Spleen (tissue), 11 donors: ENCODE data around the gene VAMP2. TPM values are rescaled to one million over a fixed set of nuclear protein-coding genes. Genes with fewer than 3 reads are reported as not detected.

Source experiments
- DNase-seq: peaks from one replicate; pipeline ENCODE4 v3.0.0-alpha.2; 2020
- H3K27ac ChIP-seq, 8 donors: fragments of 200-600 bp; sonication (generic) in 7 of 8; 1 replicate in 4 of 8; 2 replicates in 4 of 8; pipeline versions ENCODE4 v1.5.0 to v1.8.0; 2016 to 2021; ENCODE audit warnings: inconsistent platforms in 4 of 8, mild to moderate bottlenecking in 4 of 8, moderate library complexity in 1 of 8
- H3K27me3 ChIP-seq, 7 donors: fragments of 200-600 bp; sonication (generic) in 6 of 7; replicated peaks in 1 of 7; 1 replicate in 4 of 7; 2 replicates in 3 of 7; pipeline versions ENCODE4 v1.5.0 to v1.8.0; 2016 to 2021; ENCODE audit warnings: inconsistent platforms in 3 of 7, mild to moderate bottlenecking in 1 of 7
- H3K36me3 ChIP-seq, 6 donors: fragments of 200-600 bp; sonication (generic) in 5 of 6; 1 replicate in 4 of 6; 2 replicates in 2 of 6; pipeline versions ENCODE4 v1.5.0 to v1.8.0; 2016 to 2021; ENCODE audit warnings: inconsistent platforms in 2 of 6
- H3K4me1 ChIP-seq, 6 donors: fragments of 200-600 bp; sonication (generic) in 5 of 6; 1 replicate in 3 of 6; 2 replicates in 3 of 6; pipeline versions ENCODE4 v1.5.0 to v1.8.0; 2016 to 2021; ENCODE audit warnings: inconsistent platforms in 3 of 6
- H3K4me3 ChIP-seq, 8 donors: fragments of 200-600 bp; sonication (generic) in 7 of 8; 1 replicate in 4 of 8; 2 replicates in 4 of 8; pipeline versions ENCODE4 v1.5.0 to v1.8.0; 2016 to 2021; ENCODE audit warnings: inconsistent platforms in 4 of 8, mild to moderate bottlenecking in 4 of 8, moderate library complexity in 2 of 8
- H3K9me3 ChIP-seq, 8 donors: fragments of 200-600 bp; sonication (generic) in 7 of 8; 1 replicate in 4 of 8; 2 replicates in 4 of 8; pipeline versions ENCODE4 v1.5.0 to v1.8.0; 2016 to 2021; ENCODE audit warnings: inconsistent platforms in 4 of 8
- POLR2A ChIP-seq, 3 donors: fragments of 450-650 bp; IDR thresholded peaks; one replicate each; pipeline ENCODE4 v1.5.1; 2017; ENCODE audit warnings: antibody characterized with exemption in 3 of 3, mild to moderate bottlenecking in 1 of 3
- POLR2AphosphoS5 ChIP-seq, 3 donors: sonication (generic); formaldehyde crosslinking; IDR thresholded peaks; one replicate each; pipeline ENCODE4 v1.5.1; 2017; ENCODE audit warnings: antibody characterized with exemption in 3 of 3
- WGBS, 5 donors: extraction: QIAGEN DNeasy Blood & Tissue Kit in 3 of 5; methylation state at CpG; one replicate each; pipeline versions ENCODE4 v1.1.5 to v1.1.7; 2013 to 2018; 5-methylcytosine and 5-hydroxymethylcytosine counted together
- intact Hi-C: fragments of 100-400 bp; cut with DNase I; formaldehyde crosslinking; loops from one replicate; pipeline ENCODE4 v1.15.0; 2023; ENCODE audit warnings: low total_unique reads
- polyA plus RNA-seq, 3 donors: library from polyadenylated mRNA; stranded (reverse); fragments of 200-250 nt; gene quantifications; one replicate each; pipeline ENCODE4 v1.2.1, GENCODE V29; 2013
- total RNA-seq, 7 donors: library from RNA; depleted of rRNA in 3 of 7; stranded (reverse); fragments of >200 nt in 3 of 7; fragmentation: NEBNext Ultra II Directional in 4 of 7; extraction: Animal tissue kit (Norgen Biotek cat#: 25700) in 4 of 7; gene quantifications; one replicate each; pipeline versions ENCODE4 v1.1.0 to v1.2.1, GENCODE V29; 2016 to 2021
- TF ChIP-seq, protein P1 (sequence below), 11 experiments: fragments of 200-600 bp in 7 of 11; fragments of 450-650 bp in 4 of 11; sonication (generic) in 4 of 11; IDR thresholded peaks in 8 of 11; conservative IDR thresholded peaks in 3 of 11; 1 replicate in 7 of 11; 2 replicates in 4 of 11; pipeline versions ENCODE4 v1.4.0 to v1.8.0; 2016 to 2021; ENCODE audit warnings: antibody characterized with exemption in 11 of 11, inconsistent platforms in 4 of 11, mild to moderate bottlenecking in 1 of 11
- donor health status: healthy with polysubstance abuse.
- donor health status: DM: no; HTN: no; CAD: no; lungs with moderate emphysema.
- donor health status: DM: no; HTN: no; CAD: no.
- donor health status: Bipolar disorder and iron deficiency.
- donor health status: healthy.
- donor health status: DM: no; HTN: no; CAD: no.
- donor health status: DM: yes; HTN: yes; CAD: no.

VAMP2 gene
- total and polyA plus RNA-seq, 10 donors: 37.5 to 94.8 (median 54.5) TPM

- WGBS, 5 donors: 62 to 77% (median 66%) methylated on average over 3 to 4 of the region's 4 CpGs
- peak overlapping the region in 7 of 8 donors; percentile 8 to 100 (median 100) for H3K27ac ChIP-seq
- no peak for DNase-seq
Measured at GRCh38 chr17:8160224-8160577, 2.5 kb downstream of the VAMP2 start.

DNA sequence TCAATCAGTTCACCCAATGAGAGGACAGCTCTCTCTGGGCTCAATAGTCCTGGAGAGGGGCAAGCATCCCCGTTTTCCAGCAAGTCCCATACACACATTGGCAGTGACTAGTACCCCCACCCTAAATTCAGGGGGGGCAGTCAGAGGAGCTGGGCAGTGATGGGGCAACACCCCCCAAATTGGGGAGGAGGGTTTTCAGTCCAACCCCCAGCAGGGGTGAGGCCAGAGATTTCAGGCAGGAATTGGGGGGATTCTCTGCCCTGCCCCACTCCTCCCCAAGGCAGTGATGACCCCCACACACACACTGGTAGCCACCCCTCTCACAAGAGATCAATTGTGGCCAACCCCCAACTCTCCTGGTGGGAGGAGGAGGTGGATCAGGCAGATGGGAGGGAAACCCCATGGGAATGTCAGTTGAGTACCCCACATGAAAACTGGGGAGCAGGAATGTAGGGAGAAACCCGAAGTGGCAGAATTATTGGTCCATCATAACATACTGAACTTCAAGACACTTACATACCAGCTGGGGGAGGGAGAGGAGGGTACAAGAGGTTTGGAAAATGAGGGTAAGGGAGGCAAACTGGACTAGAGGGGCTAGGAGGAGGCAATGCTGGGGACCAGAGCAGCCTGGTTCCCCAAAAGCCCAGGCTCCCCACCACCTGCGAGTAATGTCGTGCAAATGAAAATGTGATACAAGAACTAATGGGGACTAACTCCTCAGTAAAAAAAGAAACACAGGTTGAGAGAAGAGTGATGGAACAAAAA lies 3.1 kb downstream of the VAMP2 start:
- Histone ChIP-seq H3K27ac (peak overlapping the region in 7 of 8 donors; percentile 38 to 100 (median 98)), H3K36me3 (peaks cover 0 to 38% (median 23%) of the 10 kb centered on the region in 6 donors), H3K27me3 (no peaks in the 10 kb centered on the region), H3K4me3 (no peak overlapping the region), H3K9me3 (no peaks in the 10 kb centered on the region), H3K4me1 (peaks cover 48 to 87% (median 80%) of the 10 kb centered on the region in 6 donors)
- TF ChIP-seq, protein P1, sequence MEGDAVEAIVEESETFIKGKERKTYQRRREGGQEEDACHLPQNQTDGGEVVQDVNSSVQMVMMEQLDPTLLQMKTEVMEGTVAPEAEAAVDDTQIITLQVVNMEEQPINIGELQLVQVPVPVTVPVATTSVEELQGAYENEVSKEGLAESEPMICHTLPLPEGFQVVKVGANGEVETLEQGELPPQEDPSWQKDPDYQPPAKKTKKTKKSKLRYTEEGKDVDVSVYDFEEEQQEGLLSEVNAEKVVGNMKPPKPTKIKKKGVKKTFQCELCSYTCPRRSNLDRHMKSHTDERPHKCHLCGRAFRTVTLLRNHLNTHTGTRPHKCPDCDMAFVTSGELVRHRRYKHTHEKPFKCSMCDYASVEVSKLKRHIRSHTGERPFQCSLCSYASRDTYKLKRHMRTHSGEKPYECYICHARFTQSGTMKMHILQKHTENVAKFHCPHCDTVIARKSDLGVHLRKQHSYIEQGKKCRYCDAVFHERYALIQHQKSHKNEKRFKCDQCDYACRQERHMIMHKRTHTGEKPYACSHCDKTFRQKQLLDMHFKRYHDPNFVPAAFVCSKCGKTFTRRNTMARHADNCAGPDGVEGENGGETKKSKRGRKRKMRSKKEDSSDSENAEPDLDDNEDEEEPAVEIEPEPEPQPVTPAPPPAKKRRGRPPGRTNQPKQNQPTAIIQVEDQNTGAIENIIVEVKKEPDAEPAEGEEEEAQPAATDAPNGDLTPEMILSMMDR (IDR thresholded peaks at IDR 0.05 in 8 of 11, conservative IDR thresholded peaks at IDR 0.05 in 3 of 11): no peak
- TF ChIP-seq POLR2AphosphoS5 (IDR thresholded peaks at IDR 0.05) (no peak), POLR2A (IDR thresholded peaks at IDR 0.05) (no peak)
- DNase-seq: peak; percentile 55
- WGBS, 5 donors: 74 to 90% (median 79%) methylated on average over 4 of the region's 4 CpGs
- intact Hi-C loops: no loop called here

More at GRCh38 chr17:8160224-8160577, 2.5 kb downstream of the VAMP2 start:
- H3K27me3 ChIP-seq: no peaks in the 10 kb centered on the region
- no peak overlapping the region for H3K4me3 ChIP-seq
- no peak for TF ChIP-seq POLR2A (IDR thresholded peaks at IDR 0.05)
- TF ChIP-seq, protein P1 (IDR thresholded peaks at IDR 0.05 in 8 of 11, conservative IDR thresholded peaks at IDR 0.05 in 3 of 11): no peak
- no peak for TF ChIP-seq POLR2AphosphoS5 (IDR thresholded peaks at IDR 0.05)
- H3K9me3 ChIP-seq: no peaks in the 10 kb centered on the region
- intact Hi-C loops: no loop called here
- H3K4me1 ChIP-seq: peaks cover 43 to 87% (median 80%) of the 10 kb centered on the region in 6 donors
- H3K36me3 ChIP-seq: peaks cover 0 to 38% (median 23%) of the 10 kb centered on the region in 6 donors

DNA sequence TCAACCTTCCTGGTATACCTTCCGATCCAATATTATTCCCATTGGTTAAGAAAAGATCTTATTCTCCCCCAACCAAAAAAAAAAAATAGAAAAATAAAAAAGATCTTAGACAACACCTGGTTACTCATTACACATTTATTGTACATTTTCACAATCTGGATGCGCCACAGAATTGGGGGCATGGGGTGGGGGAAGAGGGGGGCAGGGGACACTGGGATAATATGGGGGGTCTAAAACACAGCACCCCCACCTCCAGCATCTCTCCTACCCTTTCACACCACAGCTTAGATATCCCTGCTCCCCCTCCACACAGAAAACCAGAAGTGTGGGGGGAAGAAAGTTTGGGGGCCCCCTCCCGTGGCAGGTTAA lies 3.7 kb downstream of the VAMP2 start:
- Histone ChIP-seq H3K4me1 (peaks cover 46 to 87% (median 80%) of the 10 kb centered on the region in 6 donors), H3K4me3 (no peak overlapping the region), H3K36me3 (peaks cover 0 to 38% (median 23%) of the 10 kb centered on the region in 6 donors), H3K27me3 (no peaks in the 10 kb centered on the region), H3K9me3 (no peaks in the 10 kb centered on the region), H3K27ac (peak overlapping the region in 7 of 8 donors; percentile 79 to 100 (median 98))
- intact Hi-C loops: no loop called here
- TF ChIP-seq, protein P1 (IDR thresholded peaks at IDR 0.05 in 8 of 11, conservative IDR thresholded peaks at IDR 0.05 in 3 of 11): peak in 4 of 11 experiments; percentile 14 to 54 (median 24)
- no peak for TF ChIP-seq POLR2A (IDR thresholded peaks at IDR 0.05)
- no peak for DNase-seq
- 51 to 67% (median 60%) methylated on average over 3 of the region's 3 CpGs for WGBS, 5 donors

DNA sequence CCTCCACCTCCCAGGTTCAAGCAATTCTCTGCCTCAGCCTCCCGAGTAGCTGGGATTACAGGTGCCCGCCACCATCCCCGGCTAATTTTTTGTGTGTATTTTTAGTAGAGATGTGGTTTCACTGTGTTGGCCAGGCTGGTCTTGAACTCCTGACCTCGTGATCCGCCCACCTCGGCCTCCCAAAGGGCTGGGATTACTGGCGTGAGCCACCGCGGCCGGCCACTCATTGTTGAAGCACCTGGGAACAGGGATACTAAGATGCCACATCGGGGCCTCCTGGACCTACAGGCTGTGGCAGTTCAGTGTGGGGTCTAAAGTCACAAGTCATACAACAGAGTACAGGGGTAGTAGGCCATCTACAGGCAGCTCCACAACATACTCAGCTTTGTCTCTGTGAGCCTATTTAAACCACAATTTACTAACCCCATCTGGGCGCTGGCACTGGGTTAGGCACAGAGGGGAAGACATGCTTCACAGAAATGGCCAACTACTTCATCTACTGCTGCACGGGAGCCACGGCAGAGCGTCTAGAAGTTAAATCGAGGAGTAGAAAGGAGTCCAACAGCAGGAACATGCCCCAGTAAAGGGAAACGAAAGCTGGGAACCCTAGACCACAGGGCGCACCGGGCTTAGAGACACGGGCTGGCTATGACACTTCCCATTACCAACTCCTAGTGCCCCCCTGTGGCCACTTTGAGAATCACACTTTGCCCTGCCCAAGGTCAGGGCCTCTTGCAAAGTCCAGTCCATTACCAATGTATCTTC lies 4.3 kb downstream of the VAMP2 start:
- peak; percentile 95 for DNase-seq
- H3K4me1 ChIP-seq: peaks cover 46 to 87% (median 80%) of the 10 kb centered on the region in 6 donors
- H3K27me3 ChIP-seq: no peaks in the 10 kb centered on the region
- peaks cover 0 to 39% (median 23%) of the 10 kb centered on the region in 6 donors for H3K36me3 ChIP-seq
- WGBS, 5 donors: 31 to 50% (median 44%) methylated on average over 19 to 20 of the region's 20 CpGs
- H3K9me3 ChIP-seq: no peaks in the 10 kb centered on the region
- H3K27ac ChIP-seq: peak overlapping the region; percentile 69 to 100 (median 98)
- TF ChIP-seq, protein P1 (IDR thresholded peaks at IDR 0.05 in 8 of 11, conservative IDR thresholded peaks at IDR 0.05 in 3 of 11): peak; percentile 89 to 98 (median 96)
- TF ChIP-seq POLR2AphosphoS5 (IDR thresholded peaks at IDR 0.05) (peak; percentile 35 to 81 (median 70)), POLR2A (IDR thresholded peaks at IDR 0.05) (no peak)
- intact Hi-C loops: no loop called here
- H3K4me3 ChIP-seq: peak overlapping the region in 2 of 8 donors; percentile 7 to 48
